Activated CD4-positive, alpha-beta T cell treated with anti-CD3 and anti-CD28 coated beads for 48 hours (primary cell): ENCODE data around the gene CIAO3.

ENCODE experiments used
- DNase-seq: peaks from one replicate; pipeline ENCODE4 v3.0.0-alpha.2; 2020

The CIAO3 gene

DNA sequence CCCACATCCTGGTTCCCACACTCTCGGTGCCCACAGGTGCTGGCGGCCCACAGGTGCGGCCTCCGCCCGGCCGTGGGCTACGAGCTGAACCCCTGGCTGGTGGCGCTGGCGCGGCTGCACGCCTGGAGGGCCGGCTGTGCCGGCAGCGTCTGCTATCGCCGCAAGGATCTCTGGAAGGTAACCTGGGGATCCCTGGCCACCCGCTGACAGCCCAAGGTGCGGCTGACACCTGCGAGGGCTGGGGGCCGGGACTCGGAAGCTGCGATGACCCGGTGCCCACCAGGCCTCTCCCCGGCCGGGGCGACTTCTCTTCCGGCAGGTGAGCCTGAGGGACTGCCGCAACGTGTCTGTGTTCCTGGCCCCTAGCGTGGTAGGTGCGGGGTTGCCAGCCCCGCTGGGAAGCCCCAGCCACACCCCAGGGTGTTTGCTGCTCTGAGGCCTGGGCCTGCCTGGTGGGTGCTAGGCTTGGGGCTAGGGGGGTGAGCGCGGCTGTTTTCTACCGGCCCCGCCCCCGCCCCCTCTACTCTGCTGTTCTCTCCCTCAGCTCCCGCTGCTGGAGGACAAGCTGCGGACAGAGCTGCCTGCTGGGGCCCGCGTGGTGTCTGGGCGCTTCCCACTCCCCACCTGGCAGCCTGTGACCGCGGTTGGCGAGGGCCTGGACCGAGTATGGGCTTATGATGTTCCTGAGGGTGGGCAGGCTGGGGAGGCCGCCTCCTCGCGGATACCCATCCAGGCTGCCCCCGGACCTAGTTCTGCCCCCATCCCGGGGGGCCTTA, 18.8 kb downstream of the CIAO3 start:
- no peak for DNase-seq

DNA sequence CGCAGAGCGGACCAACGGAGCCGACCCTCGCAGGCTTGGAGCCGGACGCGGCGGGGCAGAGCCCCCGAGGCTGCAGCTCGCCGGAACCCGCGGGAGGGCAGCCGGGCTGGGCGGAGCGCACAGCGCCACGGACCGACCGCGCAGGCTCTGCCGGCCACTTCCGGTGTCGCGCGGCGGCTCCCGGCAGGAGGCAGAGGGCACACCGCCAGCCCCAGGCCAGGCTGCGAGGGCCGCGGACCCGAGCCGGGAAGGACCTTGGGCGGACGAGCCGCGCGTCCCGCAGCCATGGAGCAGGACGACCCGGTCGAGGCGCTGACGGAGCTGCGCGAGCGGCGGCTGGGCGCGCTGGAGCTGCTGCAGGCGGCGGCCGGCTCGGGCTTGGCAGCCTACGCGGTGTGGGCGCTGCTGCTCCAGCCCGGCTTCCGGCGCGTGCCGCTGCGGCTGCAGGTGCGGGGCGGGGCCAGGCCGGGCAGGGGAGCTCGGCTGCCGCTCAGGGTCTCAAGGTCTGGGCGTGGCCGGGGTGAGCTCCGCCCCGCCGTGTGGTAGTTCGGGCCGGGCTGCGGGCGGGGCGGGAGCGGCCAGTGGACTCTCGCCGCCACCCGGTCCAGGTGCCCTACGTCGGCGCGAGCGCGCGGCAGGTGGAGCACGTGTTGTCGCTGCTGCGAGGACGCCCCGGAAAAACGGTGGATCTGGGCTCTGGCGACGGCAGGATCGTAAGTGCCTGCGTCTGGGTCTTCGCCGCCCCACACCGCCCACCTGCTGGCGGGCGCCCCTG, 19.6 kb downstream of the CIAO3 start, which contains the start of gene ANTKMT:
Gene ANTKMT (plus strand): TSS at position 157 of the 775 bp plus-strand sequence. CDS start 129 bp downstream, at position 286.
- peak; percentile 83 for DNase-seq

DNA sequence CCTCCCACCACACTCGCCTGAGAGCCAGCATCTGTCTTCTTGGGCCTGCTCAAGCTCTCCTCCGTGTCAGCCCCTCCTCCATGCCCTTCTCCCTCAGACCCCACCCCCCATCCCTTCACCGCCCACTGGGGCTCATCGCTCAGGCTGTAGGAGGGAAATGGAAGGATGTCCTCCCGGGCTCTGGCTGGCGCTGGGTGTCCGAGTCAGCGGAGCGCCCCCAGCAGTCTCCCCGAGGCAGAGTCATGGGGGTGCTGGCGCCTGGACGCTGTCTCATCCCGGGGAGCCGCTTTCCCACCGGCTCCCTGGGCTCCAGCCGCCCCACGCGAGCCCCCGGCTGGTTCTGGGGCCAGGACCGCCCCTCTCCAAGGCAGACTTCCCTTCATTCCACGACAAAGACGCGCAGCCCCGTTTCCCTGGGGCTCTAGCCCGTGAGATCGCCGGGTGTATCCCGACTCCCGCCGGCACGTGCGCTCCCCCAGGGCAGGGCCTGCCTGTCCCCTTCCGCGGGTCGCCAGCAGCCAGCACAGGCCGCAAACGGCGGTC, 20.3 kb downstream of the CIAO3 start:
- DNase-seq = peak; percentile 67

GRCh38 chr16:719815-720446, 20.9 kb downstream of the CIAO3 start:
- no peak for DNase-seq

- DNase-seq = no peak
Observed at GRCh38 chr16:718922-719321, 21.9 kb downstream of the CIAO3 start.

DNA sequence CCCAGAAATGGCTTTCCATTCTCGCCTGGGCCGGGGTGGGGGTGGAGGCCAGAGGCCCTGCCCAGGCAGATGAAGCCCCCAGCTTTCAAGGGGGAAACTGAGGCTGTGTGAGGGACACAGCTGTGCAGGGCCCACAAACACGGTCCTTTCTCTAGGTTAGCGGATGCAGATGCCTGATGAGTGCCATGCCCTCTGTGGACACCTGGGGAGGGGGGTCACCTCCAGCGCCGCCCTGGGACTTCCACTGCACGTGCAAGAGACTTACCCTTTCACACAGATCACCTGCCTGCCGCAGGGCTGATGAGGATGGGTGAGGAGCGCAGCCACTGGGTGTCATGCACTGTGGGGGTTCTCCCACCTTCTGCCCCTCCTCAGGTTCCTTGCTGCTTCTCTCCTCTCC, 22.4 kb downstream of the CIAO3 start:
- DNase-seq = no peak

DNA sequence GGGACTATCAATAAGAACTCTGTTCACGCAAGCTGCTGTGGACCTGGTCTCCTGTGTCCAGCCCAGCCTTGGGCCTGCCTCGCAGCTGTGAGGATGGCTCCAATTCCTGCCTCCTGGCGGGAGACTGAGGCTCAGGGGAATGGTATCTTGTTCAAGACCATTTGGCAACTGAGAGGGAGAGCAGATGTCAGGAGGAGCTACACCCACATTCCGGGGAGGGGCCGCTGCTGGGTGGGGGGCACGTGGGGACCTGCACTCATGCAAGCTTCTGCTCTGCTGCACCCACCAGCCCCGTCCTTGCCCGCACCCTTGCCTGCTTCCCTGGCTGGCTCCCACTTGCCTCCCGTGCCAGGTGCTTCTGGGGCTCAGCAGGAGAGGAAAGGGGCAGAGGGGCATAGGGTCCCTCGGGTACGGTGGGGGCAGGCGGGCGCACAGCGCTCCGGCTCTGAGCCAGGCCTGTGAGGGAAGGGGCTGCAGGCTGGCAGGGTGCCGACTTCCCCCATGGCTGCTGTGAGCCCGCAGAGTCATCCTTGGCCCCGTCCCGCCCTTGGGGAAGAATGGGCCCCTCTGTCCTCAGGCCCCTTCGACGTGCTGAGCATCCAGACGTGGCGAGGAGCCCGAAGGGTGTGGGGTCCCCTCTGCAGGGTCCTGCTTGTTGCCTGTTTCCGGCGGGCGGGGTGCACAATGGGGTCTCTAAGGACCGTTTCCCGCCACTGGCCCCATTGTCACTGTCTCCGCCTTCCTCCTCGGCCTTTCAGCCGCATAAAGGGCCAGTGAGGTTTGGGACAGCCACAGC, 23.1 kb downstream of the CIAO3 start:
- no peak for DNase-seq

- no peak for DNase-seq
Observed at GRCh38 chr16:716768-717325, 23.9 kb downstream of the CIAO3 start.

DNA sequence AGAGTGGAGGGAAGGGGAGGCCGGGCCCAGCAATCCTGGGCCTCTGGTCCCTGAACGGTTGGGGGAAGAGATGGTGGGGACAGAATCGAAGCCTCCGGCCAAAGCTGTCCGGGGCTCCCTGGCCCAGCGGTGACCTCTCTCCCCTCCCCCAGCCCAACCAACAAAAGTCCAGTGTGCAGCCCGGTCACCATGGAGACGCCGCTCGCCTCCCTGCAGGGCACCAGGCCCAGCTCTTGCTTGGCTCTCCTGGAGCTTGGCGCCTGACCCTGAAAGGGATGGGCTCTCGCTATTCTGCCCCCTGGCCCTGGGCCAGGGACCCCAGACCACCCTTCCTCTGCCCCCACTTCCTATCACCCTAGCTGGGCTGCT, 24.6 kb downstream of the CIAO3 start:
- DNase-seq = no peak

- DNase-seq = no peak
Observed at GRCh38 chr16:715477-716199, 25.2 kb downstream of the CIAO3 start.

GRCh38 chr16:714558-715476, 26.0 kb downstream of the CIAO3 start, which contains the start of gene METRN:
Gene METRN (plus strand): TSS chr16:715118. CDS start chr16:715290, 172 bp downstream.
- peak; percentile 93 for DNase-seq

GRCh38 chr16:714079-714478, 26.7 kb downstream of the CIAO3 start:
- DNase-seq = no peak

DNA sequence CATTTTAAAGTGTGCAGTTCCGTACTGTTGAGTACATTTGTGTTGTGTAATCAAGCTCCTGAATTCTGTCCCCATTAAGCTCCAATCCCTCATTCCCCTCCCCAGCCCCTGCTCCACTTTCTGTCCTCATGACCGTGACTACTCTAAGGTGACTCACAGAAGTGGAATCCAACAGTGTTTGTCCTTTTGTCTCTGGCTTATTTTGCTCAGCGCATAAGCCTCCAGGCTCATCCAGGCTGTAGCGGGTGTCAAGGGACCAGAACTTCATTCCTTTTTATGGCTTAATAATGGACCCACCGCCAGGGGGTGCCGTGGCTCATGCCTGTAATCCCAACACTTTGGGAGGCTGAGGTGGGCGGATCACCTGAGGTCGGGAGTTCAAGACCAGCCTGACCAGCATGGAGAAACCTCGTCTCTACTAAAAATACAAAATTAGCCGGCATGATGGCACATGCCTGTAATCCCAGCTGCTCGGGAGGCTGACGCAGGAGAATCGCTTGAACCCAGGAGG, 28.0 kb downstream of the CIAO3 start:
- peak; percentile 82 for DNase-seq

DNA sequence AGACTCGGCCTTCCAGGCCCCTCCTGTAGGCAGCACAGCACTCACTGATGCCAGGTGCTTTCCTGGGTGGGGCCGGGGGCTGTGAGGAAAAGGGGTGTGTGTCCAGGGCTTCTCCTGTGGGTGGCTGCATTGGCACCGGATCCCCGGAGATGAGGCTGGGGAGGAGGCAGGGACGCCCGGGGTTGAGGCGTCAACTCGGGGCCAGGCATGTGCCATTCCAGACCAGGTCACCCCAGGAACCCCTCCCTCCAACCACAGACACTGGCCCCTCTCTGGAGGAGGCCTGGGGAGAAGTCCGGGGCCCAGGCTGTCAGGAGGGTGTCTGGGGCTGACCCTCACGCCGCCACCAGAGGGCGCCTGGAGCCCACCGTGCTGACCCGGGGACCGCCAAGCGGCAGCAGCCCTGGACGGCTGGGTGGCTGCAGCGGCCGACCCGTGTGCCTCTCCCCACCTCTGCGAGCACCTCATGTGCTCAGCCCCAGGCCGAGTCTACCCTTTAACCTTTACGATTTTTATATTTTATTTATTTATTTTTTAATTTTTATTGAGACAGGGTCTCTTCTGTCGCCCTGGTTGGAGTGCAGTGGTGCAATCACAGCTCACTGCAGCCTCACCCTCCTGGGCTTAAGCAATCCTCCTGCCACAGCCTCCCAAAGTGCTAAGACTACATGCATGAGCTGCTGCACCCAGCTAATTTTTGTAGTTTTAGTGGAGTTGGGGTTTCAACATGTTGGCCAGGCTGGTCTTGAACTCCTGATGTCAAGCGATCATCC, 29.1 kb downstream of the CIAO3 start:
- DNase-seq = peak; percentile 85

GRCh38 chr16:711084-711483, 29.7 kb downstream of the CIAO3 start:
- no peak for DNase-seq

GRCh38 chr16:710500-711075, 30.2 kb downstream of the CIAO3 start:
- DNase-seq = no peak

DNA sequence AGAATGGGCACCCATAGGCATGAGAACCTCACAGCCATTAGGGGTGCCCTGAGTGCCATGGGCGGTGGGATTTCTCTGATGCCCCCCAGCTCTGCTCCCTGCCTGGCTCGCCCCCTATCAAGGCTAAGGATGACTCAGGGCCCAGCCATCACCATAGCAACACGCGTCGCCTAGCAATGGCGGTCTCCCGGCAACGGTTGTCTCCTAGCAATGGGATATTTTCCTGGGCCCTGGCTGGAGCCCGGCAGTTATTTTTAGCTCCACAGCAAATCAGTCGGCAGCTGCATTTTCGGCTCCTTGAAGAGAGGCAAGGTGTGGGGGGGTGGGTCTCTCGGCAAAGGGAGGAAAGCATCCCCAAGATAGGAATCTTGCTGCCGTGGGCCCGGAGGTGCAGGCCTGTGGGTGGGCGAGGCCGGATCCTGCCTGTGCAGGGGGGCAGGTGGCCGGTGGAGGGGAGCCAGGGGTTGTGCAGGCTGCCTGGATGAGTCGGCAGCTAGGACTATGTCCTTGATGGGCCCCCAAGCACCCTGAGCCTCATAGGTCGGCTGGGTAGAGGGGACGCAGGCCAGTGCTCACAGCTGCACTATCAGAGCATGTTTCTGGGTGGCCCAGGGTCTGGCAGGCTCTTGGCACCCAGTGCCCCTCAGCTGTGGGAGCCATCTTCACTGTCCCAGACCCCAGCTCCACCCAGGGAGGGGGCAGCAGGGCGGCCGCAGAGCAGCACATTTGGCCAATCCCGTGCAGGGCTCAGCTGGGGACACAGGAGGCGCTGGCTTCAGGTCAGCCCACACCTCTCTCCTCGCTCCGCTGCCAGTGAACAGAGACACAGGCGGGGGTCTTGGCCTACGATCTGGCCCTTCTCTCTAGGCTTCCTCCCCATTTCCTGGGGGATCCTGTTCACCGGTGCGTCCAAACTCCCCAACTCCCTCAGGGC, 31.0 kb downstream of the CIAO3 start:
- peak; percentile 44 for DNase-seq

GRCh38 chr16:708959-709358, 31.8 kb downstream of the CIAO3 start:
- DNase-seq = no peak
